Mucosa of descending colon (tissue), 3 donors: ENCODE results near the gene RGS7. TPM values are rescaled to one million over a fixed set of nuclear protein-coding genes. Genes with fewer than 3 reads are reported as not detected.

Experiments used
- ATAC-seq: fragments of 200-7000 bp; cut with Tn5 transposase; one replicate; pipeline ENCODE4 v1.9.1; 2020; ENCODE audit warnings: mild to moderate bottlenecking, moderate library complexity
- DNase-seq, 3 donors: peaks; one replicate each; pipeline ENCODE4 v3.0.0-alpha.2; 2020
- H3K36me3 ChIP-seq: fragments of 200-600 bp; one replicate; pipeline ENCODE4 v1.8.0; 2021; ENCODE audit warnings: low read depth, mild to moderate bottlenecking
- H3K4me1 ChIP-seq: fragments of 200-600 bp; one replicate; pipeline ENCODE4 v1.8.0; 2021; ENCODE audit warnings: low read depth, mild to moderate bottlenecking
- H3K4me3 ChIP-seq: fragments of 200-600 bp; one replicate; pipeline ENCODE4 v1.8.0; 2021; ENCODE audit warnings: mild to moderate bottlenecking
- H3K9me3 ChIP-seq: fragments of 200-600 bp; one replicate; pipeline ENCODE4 v1.8.0; 2021; ENCODE audit warnings: mild to moderate bottlenecking
- intact Hi-C, 2 donors: fragments of 100-400 bp; cut with DNase I in 1 of 2; cut with micrococcal nuclease in 1 of 2; formaldehyde crosslinking; loops; one replicate each; pipeline versions ENCODE4 v1.11.0 to v1.11.1; 2022; cut with DNase I, micrococcal nuclease
- microRNA-seq: library from miRNA; unstranded; fragments of <30 nt; microRNA quantifications from one replicate; pipeline ENCODE4, GENCODE V29; 2019
- total RNA-seq, 3 donors: library from RNA; stranded (reverse); fragmentation: NEBNext Ultra II Directional in 2 of 3; extraction: Animal tissue kit (Norgen Biotek cat#: 25700) in 2 of 3; gene quantifications; one replicate each; pipeline versions ENCODE4 v1.2.1 to v1.2.4, GENCODE V29; 2021 to 2023
- TF ChIP-seq, protein P1 (sequence below): fragments of 200-600 bp; IDR thresholded peaks from one replicate; pipeline ENCODE4 v1.8.0; 2022; ENCODE audit warnings: antibody characterized with exemption, mild to moderate bottlenecking
- donor health status: DM: no; HTN: no; CAD: no; lungs with moderate emphysema.
- donor health status: DM: no; HTN: no; CAD: no.
- donor health status: DM: no; HTN: yes; CAD: no.

RGS7 gene
- total RNA-seq, 3 donors from 2014 or later, result 0.51 TPM; not detected in 2

DNA sequence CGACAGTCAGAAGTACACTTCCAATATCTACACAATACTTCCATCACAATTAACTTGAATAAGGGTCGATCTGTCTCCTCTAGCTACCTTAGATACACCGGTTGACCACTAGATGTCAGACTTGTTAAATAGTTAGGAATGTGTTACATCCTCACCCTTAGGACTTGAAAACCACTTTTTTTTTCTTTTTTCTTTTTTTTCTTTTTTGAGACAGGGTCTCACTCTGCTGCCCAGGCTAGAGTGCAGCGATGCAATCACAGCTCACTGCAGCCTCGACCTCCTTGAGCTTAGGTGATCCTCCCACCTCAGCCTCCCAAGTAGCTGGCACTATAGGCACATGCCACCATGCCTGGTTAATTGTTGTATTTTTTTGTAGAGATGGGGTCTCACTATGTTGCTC lies 624.6 kb downstream of the RGS7 start:
- DNase-seq (peak in 1 of 3 donors; percentile 19), ATAC-seq (peak; percentile 58)
- no peak overlapping the region for H3K4me3 ChIP-seq
- TF ChIP-seq, protein P1, sequence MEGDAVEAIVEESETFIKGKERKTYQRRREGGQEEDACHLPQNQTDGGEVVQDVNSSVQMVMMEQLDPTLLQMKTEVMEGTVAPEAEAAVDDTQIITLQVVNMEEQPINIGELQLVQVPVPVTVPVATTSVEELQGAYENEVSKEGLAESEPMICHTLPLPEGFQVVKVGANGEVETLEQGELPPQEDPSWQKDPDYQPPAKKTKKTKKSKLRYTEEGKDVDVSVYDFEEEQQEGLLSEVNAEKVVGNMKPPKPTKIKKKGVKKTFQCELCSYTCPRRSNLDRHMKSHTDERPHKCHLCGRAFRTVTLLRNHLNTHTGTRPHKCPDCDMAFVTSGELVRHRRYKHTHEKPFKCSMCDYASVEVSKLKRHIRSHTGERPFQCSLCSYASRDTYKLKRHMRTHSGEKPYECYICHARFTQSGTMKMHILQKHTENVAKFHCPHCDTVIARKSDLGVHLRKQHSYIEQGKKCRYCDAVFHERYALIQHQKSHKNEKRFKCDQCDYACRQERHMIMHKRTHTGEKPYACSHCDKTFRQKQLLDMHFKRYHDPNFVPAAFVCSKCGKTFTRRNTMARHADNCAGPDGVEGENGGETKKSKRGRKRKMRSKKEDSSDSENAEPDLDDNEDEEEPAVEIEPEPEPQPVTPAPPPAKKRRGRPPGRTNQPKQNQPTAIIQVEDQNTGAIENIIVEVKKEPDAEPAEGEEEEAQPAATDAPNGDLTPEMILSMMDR, result no peak
- no peaks in the 10 kb centered on the region for H3K9me3 ChIP-seq
- H3K36me3 ChIP-seq, result no peaks in the 10 kb centered on the region
- intact Hi-C loops, result no loop called here
- no peaks in the 10 kb centered on the region for H3K4me1 ChIP-seq

Small RNA genes lying within 50 kb of the gene (microRNA-seq; reads per million reads assigned to microRNA genes)
- gene MIR3123, result not detected

Other genes with a start within 250 kb of the RGS7 start
- 100 to 1,000 TPM in 1 of 3 donors, 10 to 100 TPM in 2; 81.0 to 103 (median 96.0) TPM for gene FH, start 162.6 kb upstream of the RGS7 start, total RNA-seq
- under 1 TPM; 0.17 to 0.84 (median 0.82) TPM for gene KMO, start 175.2 kb upstream of the RGS7 start, total RNA-seq